Stimulated activated CD4-positive, alpha-beta T cell treated with anti-CD3 and anti-CD28 coated beads, Interleukin-2, amount 100 ng/mL, for 48 hours (primary cell): ENCODE results near the gene AEBP1.

ENCODE experiments used
- DNase-seq, 2 donors: peaks; one replicate each; pipeline ENCODE4 v3.0.0-alpha.2; 2020

The AEBP1 gene

DNA sequence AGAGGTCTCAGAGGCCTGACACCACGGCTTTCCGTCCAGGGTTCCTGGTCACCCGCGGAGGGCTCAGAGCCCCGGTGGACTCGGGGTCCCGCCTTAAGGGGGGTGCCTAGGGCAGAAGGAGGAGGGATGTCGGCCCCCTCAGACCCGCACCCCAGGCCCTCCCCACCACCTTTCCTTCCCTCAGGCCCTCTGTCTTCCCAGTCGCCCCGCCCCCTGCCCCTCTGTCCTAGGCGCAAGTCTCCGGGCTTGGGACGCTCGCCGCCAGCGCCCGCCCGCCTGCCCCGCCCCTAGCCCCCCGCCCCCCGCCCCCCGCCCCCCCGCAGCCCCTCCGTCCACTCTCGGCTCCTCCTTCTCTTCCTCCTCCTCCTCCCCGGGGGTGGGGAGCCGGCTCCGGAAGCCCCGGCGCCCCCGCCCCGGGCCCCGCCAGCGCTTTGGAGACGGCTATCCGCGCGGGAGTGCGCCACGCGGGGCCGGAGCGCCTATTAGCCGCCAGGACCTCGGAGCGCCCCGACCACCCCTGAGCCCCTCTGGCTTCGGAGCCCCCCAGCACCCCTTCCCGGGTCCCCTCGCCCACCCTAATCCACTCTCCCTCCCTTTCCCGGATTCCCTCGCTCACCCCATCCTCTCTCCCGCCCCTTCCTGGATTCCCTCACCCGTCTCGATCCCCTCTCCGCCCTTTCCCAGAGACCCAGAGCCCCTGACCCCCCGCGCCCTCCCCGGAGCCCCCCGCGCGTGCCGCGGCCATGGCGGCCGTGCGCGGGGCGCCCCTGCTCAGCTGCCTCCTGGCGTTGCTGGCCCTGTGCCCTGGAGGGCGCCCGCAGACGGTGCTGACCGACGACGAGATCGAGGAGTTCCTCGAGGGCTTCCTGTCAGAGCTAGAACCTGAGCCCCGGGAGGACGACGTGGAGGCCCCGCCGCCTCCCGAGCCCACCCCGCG lies at the start of gene AEBP1:
TSS of gene AEBP1 (plus strand) at position 423 of the 937 bp plus-strand sequence. CDS start at position 744, 321 bp downstream.
- DNase-seq: no peak

DNA sequence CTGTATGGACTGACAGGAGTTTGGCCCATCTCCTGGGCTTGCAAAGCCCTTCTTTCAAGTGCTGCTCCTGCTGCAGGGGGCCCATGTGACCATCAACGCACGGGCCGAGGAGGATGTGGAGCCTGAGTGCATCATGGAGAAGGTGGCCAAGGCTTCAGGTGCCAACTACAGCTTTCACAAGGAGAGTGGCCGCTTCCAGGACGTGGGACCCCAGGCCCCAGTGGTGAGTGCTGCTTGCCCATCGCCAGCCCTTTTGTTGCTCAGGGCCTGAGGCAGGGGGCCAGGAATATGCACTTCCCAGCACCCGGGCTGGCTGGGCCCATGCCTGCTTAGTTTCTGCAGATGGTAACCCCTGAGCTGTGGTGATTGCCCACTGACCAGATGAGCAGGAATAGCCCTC lies 47.5 kb upstream of the AEBP1 start:
- DNase-seq: no peak

DNA sequence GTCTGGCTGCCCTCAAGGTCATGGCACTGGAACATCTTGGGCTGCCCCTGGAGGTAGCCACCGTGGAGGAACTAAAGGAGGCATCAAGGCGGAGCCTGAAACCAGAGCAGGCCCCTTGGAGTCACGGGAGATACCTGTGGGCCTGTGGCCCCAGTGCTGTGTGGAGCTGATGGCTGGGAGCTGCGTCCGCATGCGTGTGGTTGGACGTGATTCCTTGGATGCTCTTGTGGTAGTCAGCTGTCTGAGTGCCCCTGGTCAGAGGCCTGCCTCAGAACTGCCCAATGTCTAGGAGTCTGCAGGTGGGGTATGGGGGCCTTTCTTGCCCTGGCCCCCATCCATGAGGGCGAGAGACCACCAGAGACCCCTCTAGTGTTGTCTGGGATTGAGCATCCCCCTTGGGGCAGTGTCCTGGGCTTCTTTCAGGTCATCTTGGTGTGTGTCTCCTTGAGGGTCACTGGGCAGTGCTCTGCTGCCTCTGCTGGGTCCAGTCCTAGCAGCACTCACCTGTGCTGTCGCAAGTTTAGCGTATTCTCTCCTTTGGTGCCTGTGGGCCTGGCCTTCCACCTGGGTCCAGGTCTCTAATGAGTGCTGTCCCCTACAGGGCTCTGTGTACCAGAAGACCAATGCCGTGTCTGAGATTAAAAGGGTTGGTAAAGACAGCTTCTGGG lies 46.8 kb upstream of the AEBP1 start:
- DNase-seq: no peak

DNA sequence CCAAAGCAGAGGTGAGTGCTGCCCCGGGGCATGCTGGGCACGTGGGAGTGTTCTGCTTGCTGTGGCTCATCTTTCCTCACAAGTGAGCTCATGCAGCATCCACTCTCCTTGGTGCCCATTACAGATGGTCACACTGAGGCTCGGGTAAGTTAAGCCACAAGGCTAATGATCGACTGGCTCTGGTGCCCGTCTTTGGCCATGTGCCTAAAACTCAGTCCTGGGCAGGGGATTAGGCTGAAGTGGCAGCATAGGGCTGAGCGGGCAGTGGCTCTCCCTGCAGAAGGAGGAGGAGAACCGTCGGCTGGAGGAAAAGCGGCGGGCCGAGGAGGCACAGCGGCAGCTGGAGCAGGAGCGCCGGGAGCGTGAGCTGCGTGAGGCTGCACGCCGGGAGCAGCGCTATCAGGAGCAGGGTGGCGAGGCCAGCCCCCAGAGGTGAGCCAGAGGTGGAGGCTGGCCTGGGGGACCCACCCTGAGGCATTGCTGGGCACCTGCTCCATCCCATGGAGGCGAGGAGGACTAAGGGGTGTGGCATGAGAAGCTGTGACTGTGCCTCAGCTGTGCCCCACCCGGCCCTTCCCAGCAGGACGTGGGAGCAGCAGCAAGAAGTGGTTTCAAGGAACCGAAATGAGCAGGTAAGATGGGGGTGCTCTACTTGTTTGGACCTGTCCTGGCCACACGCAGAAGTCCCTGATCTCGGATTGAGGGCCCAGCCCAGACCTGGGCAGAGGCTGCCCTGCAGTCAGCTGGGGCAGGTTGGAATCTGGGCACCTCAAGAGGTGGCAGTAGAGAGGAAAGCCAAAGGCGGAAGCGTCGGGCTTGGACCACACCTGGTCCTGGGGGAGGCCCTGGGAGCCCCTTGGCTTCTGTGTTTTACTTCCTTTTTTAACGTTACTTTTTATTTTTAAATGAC lies 46.0 kb upstream of the AEBP1 start:
- no peak for DNase-seq

DNA sequence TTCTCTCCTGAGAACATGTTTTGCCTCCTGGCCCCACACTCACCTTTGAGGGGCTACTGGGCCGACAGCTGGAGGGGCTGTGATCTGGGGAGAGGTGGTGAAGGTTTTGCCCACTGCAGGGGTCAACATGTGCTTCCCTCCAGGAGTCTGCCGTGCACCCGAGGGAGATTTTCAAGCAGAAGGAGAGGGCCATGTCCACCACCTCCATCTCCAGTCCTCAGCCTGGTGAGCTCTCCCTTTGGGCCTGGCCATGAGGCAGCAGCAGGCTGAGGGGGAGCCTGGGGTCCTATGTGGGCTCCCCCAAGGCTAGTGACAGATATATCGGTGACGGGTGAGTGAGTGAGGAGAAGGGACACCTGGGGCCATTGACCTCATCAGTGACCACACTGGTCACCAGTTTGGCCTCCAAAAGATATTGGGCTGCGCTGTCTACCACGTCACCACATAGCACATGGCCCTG lies 45.4 kb upstream of the AEBP1 start:
- DNase-seq: no peak

DNA sequence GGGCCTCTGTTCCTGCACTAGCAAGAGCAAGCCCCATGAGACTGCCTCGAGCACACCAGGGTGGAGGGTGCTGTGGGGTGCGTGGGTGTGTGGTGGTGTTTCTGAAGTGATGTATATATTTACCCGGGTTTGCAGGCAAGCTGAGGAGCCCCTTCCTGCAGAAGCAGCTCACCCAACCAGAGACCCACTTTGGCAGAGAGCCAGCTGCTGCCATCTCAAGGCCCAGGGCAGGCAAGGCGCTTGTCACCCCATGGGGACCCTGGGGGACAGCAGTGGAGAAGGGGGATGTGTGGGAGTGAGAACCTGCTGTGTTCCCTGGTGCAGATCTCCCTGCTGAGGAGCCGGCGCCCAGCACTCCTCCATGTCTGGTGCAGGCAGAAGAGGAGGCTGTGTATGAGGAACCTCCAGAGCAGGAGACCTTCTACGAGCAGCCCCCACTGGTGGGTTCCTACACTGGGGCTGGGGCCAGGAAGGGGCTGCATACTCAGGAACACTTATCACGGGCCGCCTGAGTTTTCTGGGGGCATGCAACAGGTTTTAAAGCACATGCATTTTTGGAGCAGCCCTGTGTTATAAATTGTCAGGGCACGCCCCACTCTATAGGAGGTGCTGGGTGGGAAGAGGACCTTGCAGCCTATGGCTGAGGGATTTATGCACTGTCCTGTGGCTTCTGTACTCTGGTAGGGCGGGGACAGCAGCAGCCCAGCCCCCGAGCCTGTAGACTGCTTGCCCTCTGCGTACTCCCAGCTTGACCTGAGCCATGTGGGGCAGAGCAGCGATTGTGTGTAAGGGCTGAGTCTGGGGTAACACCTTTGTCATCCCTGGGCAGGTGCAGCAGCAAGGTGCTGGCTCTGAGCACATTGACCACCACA lies 44.7 kb upstream of the AEBP1 start:
- DNase-seq: no peak

DNA sequence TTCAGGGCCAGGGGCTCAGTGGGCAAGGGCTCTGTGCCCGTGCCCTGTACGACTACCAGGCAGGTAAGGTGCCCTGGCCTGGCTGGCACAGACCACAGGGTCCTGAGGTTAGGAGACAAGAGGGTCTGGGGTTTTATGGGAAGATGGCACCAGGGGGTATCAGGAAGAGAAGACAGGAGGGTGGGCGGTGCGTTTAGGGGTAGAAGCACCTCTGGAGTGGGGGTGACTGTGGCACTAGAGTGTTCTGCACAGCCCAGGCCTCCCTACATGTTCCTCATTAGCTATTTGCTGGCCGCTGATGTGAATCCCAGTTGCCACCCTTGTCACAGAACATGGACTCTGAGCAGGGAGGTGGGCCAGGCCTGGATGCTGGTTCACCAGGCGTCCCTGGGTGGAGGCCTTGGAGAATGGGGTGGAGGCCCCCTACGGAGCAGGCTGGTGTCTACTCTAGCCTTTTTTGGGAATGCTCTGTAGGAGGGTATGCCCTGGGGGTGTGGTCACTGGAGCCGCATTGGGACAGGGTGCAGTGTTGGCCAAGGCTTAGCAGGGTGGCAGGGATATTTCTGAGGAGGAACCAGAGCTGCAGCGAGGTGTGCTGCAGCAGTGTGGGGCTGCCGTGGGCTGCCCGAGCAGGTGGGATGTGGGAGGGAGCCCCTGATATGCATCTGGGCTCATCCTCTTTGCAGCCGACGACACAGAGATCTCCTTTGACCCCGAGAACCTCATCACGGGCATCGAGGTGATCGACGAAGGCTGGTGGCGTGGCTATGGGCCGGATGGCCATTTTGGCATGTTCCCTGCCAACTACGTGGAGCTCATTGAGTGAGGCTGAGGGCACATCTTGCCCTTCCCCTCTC lies 43.8 kb upstream of the AEBP1 start:
- DNase-seq: no peak

DNA sequence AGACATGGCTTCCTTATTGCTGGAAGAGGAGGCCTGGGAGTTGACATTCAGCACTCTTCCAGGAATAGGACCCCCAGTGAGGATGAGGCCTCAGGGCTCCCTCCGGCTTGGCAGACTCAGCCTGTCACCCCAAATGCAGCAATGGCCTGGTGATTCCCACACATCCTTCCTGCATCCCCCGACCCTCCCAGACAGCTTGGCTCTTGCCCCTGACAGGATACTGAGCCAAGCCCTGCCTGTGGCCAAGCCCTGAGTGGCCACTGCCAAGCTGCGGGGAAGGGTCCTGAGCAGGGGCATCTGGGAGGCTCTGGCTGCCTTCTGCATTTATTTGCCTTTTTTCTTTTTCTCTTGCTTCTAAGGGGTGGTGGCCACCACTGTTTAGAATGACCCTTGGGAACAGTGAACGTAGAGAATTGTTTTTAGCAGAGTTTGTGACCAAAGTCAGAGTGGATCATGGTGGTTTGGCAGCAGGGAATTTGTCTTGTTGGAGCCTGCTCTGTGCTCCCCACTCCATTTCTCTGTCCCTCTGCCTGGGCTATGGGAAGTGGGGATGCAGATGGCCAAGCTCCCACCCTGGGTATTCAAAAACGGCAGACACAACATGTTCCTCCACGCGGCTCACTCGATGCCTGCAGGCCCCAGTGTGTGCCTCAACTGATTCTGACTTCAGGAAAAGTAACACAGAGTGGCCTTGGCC lies 43.0 kb upstream of the AEBP1 start:
- no peak for DNase-seq

DNA sequence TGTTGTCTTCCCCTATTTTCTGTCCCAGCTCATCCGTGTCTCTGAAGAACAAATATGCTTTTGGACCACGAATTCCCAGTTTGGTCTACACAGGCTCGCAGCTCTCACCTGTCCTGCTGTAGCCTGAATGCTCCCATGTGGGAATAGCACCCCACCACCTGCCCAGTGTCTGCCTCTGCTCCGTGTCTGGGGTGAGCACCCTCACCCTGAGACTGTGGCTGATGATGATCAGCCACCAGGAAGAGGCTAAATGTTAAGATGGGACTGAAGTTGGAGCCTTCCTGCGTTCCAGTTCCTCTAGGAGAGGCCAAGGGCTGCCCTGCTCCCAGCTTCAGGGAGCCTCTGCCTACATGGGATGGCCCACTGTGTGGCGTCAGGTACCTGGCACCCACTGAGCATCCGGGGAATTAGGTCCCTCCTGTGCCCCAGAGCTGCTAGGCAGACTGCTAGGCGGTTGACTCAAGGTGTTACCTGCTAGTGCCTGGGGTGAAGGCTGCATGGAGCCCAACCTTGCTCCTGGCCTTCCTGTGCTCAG lies 42.4 kb upstream of the AEBP1 start:
- DNase-seq: no peak

DNA sequence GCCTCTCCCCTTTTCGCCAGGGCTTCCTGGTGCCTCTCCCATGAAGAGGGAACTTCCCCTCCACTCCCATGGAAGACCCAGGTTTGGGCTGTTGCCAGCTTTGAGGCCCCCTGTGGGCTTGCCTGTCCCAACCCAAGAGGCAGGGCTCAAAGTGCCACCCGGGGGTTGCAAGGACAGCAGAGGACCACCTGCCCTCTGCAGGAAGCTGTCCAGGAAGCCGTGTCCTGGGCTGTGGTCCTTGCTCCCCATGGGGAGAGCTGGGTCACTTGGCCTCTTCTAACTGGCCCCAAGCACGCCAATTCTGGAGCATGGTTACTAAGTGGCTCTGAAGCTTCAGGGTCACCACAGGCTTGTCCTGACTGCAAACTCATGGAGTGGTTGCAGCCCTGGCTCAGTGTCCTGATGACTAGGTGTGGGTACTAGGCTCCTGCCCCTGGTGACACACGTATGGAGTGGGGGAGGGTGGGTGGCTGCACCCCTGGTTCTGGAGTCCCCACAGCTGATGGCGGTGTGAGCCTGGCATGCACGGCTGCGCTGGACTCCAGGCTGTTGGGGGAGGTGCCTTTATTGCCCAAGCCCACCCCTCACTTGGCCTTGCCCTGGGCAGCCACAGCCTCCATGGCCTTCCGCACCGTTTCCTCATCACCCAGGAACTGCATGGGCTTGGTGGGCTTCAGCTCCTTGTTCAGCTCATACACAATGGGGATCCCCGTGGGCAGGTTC lies 41.8 kb upstream of the AEBP1 start:
- DNase-seq: no peak

DNA sequence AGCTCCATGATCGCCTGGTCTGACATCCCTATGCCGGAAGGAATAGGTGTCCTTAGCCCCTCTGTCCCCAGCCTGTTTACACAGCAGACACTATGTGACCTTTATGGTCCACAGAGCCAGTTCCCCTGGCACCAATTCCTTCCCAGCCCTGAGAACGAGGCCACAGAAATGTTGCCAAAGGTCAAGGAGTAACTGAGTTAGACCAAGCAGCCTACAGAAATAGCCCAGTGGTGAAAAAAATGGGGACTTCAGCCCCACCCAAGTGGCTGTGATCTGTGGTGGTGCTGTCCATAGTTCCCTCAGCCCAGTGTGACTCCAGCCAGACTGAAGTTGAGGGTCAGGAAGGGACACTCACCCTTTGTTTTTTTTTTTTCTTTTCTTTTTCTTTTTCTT lies 41.2 kb upstream of the AEBP1 start:
- DNase-seq: no peak

DNA sequence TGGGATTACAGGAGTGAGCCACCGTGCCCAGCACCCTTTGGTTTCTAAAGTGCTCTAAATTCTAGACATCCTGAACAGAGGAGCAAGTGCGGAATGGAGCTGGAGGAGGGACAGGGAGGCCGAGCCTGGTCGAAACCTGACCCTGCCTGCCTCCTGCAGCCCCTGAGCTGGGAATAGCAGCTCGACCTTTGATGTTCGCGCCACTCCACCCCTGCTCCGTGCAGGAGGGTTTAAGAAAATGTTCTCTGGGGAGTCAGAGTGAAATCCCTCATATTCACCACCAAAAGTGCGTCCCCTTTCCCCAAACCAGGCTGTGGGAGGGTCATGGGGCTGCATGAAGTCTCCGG lies 40.6 kb upstream of the AEBP1 start:
- no peak for DNase-seq

DNA sequence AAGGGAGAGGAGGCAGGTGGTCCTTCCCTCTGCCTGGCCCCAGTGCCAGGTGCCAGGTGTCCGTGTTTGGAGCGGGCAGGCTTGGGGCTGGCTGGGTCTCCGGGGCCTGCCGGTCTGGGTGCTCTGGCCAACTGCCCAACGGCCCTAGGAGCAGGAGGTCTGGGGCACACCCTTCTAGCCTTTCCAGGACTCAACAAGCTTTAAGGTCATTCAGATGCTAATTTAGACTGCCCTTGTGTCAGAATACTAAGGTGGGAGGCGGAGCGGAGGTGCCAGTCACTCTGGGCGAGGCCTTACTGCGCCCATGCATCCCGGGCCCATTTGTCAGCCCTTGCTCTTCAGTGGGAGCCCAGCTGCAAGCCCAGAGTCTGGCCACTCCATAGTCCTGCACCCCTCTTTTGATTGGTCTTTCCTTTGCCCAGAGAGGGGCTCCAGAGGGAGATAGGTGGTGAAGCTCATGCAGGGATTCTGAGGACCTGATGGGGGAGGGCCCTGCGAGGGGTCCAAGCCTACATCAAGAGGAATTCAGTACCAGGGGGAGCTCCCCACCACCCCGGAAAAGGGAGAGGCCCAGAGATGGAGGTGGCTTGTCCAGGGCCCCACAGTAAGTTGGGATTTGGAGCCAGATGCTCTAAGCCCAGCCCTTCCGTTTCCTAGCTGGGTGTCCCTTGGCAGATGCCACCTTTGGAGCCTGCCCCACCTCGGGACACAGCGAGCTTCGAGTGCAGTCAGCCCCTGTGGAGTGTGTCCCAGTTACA lies 40.1 kb upstream of the AEBP1 start:
- DNase-seq: no peak

DNA sequence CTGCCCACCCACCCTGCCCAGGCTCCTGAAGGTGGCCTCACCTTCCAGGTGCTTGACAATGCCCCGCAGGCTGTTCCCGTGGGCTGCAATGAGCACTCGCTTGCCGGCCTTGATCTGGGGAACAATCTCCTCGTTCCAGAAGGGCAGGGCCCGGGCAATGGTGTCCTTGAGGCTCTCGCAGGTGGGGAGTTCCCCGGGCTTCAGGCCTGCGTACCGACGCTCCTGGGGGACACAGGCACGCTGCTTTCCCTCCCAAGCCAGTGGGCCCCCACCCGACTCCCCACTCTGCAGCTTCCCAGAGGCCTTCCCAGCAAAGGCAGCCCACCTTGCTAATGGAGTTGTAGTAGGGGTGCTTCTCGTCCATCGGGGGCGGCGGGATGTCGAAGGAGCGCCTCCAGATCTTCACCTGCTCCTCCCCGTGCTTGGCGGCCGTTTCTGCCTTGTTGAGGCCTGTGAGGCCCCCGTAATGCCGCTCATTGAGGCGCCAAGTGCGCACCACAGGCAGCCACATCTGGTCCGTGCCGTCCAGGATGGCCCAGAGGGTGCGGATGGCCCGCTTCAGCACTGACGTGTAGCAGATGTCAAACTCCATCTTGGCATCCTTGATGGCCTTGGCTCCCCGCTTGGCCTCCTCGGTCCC lies 39.2 kb upstream of the AEBP1 start:
- no peak for DNase-seq

DNA sequence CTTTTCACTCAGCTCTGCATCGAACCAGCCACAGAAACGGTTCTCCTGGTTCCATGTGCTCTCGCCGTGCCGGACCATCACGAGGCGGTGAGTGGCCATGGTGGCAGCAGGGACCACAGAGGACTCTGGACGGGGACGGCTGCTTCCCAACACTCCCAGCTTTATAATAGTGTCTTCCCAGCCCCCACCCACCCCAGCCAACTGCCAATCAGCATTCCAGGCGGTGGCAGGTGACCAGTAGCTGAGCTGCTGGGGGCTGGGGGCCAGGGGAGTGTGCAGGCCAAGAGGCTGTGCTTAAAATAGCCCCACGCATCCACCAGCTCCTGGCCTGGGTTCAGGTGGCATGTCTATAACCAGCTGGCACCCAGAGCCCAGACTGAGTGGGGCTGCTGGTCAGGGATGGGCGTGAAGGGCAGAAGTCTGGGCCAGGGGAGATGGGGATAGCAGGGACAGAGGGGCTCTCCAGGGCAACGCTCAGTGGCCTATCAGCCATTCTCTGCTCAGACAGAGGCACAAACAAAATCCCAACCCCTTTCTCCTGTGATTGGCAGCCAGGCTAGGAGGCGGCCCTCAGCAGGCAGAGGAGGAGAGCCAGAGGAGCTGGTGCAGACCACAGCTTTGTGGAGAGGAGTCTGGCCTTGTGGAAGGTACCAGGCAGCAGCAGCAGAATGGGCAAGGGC lies 38.6 kb upstream of the AEBP1 start, which contains the start of gene PGAM2:
TSS of gene PGAM2 (minus strand) at position 137 of the 680 bp plus-strand sequence. CDS start at position 99, 38 bp downstream.
- no peak for DNase-seq

DNA sequence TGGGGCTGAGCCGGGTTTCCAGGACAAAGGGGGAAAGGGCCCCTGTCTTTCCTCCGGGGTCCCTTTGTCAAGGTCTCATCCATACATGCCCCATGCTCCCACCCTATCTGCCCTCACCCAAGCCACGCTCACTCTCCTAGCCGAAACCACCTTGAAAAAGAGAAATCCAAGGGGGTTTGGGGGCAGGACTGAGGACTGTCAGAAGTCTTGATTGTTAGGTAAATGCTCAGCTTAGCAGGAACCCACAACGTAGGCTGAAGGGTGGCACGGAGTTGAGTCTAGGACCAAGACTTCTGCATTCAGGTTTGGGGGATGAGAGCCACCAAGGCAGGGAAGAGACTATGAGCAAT lies 38.1 kb upstream of the AEBP1 start:
- no peak for DNase-seq

DNA sequence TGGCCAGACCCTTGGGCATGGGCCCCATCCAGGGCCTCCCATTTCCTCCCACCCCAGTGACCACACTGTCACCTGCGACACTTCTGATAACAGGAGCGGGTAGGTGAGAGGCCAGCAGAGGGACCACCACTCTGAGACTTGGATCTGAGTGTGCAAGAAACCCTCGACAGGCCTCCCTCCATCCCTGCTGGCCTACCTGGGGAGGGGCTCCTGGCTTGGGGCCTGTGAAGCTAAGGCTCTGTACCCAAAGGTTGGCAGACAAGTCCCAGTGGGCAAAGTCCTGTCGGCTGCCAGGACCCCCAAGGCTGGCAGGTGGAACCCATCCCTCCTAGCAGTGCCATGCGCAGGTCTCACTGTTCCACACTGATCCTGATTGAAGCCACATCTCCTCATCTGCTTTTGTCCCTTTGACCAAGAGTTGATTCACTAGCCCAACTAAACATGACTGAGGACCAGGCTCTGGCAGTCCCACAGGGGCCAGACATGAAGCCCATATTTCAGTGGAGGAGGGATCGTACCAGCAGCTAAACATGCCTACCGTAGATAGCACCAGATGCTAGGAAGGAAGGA lies 37.6 kb upstream of the AEBP1 start:
- DNase-seq: no peak
